Pons (tissue), 1 donor: ENCODE data around the gene DNAH6.
A peak's percentile ranks its signal among the peaks of the same experiment; 100 is the strongest.
"Not testable (repeated sequence)": the region's sequence is repeated elsewhere in the genome, so short reads cannot be mapped to it uniquely, and the experiment has no call there.

Source experiments
- DNase-seq: peaks from one replicate; pipeline ENCODE4 v3.0.0-alpha.2; 2016; ENCODE audit warnings: low spot score

The DNAH6 gene, protein sequence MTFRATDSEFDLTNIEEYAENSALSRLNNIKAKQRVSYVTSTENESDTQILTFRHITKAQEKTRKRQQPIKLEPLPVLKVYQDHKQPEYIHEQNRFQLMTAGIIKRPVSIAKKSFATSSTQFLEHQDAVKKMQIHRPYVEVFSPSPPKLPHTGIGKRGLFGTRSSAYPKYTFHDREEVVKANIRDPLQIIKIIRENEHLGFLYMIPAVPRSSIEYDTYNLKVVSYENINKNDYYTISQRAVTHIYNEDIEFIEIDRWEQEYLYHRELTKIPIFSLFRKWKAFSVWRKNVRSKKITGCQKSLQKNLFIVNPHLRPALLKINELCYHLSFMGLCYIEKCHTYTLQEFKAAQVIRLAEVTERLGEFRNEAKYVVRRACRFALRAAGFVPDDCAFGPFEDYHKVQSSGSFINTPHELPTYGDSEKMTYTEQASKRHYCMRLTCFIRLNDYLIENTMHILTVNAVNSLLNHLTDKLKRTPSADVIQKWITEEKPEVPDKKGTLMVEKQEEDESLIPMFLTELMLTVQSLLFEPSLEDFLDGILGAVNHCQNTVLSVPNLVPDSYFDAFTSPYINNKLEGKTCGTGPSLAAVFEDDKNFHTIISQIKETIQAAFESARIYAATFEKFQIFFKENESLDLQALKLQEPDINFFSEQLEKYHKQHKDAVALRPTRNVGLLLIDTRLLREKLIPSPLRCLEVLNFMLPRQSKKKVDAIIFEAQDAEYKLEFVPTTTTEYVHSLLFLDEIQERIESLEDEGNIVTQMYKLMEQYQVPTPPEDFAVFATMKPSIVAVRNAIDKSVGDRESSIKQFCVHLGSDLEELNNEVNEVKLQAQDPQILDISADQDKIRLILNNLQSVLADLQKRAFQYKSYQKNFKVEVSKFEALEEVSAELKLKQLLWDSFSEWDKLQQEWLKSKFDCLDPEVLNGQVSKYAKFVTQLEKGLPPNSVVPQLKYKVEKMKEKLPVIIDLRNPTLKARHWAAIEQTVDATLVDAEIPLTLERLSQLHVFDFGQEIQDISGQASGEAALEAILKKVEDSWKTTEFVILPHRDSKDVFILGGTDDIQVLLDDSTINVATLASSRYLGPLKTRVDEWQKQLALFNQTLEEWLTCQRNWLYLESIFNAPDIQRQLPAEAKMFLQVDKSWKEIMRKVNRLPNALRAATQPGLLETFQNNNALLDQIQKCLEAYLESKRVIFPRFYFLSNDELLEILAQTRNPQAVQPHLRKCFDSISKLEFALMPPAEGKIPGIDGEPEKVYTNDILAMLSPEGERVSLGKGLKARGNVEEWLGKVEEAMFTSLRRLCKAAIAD (N-terminal part only)

DNA sequence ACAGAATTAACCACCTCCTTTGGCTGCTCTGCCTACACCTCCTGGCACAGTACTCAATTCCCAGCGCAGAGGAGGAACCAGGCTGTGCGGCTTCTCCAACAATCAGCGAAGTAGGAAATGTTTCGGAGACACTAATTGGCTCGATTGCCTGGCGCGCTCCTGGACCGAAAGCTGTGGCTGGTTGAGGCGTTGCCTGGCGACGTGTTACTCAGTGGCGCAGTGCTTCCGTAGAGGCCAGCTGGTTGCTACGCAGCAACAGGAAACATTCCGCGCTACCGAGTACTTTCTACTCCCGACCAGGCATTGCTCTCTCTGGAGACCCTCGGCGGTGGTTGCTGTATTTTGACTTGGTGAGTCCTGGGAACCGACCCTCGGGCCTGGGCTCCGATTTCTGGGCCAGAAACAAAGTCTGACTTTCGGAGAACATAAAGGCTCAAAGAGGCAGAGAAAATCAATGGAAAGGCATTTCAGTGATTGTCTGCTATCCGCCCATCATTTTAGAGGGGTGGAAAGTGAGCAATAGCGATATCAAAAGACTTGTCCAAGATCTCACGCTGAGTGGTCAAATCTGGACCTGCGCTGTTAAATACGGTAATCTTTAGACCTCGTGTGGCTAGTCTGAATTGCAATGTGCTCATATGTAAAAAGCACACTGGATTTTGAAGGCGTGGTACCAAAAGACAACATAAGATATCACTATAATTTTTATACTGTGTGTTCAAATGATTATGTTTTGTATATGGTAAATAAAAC, at the start of gene DNAH6:
TSS of gene DNAH6 (plus strand) at position 265 of the 753 bp plus-strand sequence. CDS start 1,329 bp downstream, outside the sequence.
- peak; percentile 89 for DNase-seq

DNA sequence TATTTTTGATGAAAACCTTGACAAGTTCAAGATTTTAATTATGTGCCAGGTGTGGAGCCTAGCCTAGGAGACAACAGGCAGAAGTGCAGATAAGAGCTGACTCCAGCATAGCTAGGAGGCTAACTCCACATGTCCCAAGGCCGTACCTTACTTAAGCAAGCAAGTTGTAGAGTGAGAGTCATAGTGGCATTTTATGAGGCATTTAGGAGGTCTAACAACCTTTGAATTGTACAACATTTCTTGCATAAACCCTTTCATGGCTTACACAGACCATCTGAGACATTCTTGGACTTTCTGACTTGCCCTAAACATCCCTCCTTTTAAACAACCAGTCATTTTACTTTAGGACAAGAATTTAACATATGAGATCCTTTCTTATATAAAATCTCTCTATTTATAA, 48.9 kb upstream of the DNAH6 start:
- no peak for DNase-seq

DNA sequence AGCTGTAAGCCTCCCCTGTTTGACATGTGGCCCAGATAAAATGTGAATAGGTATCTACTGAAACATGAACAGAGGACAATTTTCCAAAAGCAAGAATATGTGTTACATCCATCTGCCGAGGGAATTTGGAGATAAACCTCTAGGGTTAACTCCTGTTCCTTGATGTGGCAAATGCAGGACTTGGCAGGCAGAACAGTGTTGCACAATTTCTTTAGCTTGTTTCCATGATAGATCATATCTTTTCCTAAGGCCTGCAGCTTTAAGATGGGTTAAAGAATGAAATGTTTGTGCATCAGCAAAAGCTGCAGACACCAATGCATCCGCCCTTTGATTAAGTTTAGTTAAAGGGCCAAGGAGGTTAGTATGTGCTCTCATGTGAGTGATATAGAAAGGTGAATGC, 43.9 kb upstream of the DNAH6 start:
- not testable (repeated sequence) for DNase-seq

DNA sequence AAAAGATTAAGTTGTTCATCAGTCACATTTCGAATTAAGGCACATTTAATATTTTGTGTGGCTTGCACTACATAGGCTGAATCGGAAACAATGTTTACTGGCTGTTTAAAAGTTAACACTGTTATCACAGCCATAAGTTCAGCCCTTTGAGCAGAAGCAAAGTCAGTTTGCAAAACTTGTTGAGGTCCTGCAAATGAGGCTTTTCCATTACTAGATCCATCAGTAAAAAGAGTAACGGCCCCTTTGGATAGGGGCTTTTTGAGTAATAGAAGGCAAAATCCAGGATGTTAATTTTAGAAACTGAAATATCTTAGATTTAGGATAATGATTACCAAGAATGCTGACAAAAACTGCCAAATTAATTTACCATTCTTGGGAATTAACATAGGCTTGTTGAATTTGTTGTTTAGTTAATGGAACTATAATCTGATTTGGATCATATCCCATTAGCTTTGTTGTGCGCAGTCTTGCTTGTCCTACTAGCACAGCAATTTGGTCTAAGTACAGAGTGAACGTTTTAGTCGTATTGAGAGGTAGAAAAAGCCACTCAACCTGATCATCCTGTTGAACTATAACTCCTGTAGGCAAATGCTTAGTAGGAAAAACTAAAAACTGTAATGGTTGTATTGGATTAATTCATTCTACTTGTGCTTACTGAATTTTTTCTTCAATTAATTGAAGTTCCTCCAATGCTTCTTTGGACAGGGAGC, 43.3 kb upstream of the DNAH6 start:
- DNase-seq, result no peak

DNA sequence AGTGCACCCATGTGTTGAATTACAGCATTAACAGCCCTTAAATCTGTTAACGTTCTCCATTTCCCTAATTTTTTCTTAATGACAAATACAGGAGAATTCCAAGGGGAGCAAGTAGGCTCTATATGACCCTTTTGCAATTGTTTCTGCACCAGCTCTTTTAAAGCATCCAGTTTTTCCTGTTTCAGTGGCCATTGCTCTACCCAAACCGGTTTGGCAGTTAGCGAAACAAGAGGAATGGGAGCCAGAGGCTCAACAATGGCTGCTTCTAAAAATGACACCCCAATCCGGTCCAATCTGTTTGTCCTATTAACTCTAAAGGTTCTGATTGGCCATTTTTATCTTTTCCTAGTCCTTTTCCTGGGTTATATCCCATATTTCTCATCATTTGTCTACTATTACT, 42.1 kb upstream of the DNAH6 start:
- no peak for DNase-seq

DNA sequence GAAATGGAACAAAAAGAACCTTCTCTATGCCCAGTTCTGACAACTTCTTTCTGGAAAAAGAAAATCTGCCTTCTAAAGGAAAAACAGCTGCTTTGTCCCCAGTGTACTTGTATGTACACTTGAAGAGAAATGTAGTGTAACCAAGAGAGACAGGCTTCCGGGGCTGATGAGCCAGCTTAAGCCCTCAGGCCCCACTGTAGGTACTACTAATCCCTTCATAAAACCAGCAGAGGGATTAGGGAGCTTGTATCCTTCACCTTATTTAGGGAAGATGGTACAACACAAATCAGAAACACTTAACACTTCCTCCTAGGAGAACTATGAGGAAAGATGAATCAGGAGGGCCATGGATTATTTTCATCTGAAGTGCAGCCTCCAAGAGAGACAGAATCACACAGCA, 38.4 kb upstream of the DNAH6 start:
- no peak for DNase-seq

DNA sequence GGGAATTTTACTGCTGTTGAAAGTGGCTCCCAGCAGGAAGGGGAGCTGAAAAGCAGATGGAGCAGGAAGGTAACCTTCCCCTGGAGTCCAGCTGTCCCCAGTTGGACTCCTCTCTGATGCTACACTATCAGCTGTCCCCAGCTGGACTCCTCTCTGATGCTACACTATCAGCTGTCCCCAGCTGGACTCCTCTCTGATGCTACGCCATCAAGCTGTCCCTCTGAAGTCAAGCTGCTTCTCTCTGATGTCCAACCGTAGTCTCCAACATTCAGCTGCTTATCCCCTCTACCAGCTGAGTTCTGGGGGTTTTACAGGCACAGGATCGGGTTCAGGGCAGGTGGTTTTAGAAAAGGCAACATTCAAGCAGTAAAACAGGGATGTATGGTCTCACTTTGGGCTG, 37.4 kb upstream of the DNAH6 start:
- no peak for DNase-seq

DNA sequence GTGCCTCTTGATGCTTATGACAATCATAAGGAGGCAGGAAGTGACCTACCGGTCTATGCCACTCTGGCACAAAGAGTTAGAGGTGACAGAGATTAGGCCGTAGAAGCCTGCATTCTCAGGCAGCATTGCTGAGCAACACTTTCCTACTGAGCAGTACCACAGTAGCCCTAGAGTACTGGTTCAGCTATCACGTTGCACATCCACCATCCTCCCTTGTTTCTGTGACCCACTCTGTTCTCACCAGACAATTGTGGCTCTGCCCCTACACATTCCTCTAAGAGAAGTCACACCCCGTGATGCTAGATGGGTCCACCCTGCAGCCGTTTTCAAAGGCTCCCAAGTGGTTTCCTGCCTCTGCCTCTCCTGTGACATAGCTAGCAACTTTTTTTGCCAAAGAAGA, 34.6 kb upstream of the DNAH6 start:
- DNase-seq, result no peak

DNA sequence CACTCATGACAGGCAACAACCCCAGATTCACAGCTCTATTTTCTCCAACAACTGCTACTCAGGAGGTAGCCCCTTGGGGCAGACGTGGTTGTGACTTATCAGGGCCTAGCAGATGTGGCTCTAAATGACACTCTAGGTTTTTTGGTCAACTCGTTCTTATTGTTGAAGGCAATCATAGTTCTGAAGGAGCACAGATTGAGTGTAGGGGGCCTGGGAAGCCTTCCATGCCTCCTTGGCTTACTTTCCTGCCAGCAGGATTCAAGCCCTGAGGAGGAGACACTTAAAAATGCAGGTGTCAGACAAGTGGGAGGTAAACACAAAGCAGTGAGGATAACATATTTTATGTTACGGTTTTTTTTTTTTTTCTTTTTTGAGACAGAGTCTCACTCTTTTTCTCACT, 33.7 kb upstream of the DNAH6 start:
- no peak for DNase-seq

DNA sequence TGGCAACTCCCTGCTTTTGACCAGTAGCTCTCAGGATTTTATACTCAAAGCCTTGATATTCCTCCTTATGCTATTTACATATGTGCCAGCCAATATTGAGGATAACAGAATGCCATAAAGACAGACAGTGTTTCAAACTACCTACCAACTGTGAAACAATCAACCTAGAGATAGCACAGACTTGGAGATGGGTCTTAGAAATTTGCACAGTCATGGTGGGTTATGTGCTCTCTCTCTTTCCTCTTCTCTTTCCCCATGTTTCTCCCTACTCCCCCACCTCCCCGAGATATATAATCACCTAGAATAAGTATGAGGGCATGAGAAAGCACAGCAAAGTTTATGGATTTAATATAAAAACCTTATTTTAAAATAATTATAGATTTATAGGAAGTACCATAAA, 33.0 kb upstream of the DNAH6 start:
- DNase-seq, result no peak

DNA sequence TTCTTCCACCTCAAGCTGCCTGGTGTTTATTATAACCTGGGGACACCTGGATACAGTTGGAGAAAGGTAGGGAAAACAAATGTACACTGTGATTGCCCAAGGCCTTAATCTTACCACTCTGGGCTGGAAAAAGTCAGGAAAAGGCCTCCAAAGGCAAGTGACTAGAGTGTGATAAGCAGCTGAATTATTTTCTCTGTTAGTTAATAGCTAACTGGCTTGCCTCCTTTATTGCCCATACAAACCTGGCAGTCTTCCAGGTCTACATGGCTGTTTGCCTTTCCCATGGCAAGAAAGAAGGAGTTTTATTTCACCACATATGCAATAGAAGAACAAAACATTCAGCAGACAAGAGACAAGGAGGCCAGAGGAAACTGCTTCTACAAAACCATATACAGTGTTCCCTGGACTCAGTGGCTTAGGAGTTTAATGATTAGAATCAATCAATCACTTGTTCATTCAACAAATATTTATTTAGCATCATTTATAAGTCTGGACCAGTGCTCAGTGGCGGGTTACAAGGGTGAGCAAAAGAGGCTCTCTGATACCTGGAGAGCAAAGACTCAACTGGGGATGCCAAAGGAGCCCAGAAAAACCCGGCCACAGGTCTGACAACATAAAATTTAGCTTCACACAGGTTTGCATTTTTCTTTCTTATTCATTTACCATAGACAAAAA, 29.7 kb upstream of the DNAH6 start:
- no peak for DNase-seq

DNA sequence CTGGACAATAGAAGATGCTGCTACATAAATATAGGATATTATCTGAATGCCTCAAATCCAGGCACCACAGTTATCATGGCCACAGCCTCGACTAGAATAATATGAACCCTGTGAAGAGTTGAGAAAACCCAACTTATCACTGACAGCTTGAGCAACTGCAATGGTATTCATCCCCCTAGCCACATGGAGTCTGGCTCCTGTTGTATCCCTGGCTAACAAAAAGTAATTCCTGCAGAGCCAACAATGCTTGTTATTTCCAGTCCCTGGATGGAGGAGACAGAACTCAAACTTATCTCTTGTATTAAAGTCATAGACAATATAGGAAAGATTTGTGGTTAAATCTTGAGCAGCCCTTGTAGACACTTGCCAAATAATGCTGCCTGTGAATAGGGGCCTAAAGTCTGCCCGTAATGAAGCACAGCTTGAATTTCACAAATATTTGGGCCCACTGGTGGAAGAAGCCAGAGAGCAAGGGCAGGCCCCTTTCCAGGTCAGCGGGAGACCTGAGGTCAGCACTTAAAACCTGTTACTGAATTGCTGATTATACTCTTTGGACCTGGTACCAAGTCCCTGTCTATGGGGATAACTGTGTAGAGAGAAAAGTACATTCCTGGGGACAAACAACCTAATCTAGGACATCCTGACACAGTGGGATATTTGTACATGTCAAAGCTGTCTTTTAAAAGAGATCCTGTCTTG, 28.9 kb upstream of the DNAH6 start:
- DNase-seq, result no peak

DNA sequence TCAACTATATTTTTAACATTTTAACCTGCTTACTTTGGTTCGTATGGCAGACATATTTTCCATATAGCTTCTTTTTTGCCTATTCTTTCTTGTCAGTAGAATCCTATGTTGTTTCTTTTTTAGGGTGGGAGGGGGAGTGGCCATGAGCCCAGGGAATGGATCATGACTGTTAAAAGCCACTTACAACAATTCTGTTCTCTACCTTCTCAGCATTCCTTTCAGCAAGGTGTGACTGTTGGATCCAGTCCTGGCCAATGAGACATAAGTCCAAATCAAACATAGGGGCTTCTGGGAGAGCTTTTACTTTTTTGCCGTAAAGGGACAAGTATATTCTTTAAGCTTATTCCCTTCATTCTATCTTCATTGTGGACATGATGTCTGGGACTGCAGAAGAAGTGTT, 25.0 kb upstream of the DNAH6 start:
- DNase-seq, result no peak

DNA sequence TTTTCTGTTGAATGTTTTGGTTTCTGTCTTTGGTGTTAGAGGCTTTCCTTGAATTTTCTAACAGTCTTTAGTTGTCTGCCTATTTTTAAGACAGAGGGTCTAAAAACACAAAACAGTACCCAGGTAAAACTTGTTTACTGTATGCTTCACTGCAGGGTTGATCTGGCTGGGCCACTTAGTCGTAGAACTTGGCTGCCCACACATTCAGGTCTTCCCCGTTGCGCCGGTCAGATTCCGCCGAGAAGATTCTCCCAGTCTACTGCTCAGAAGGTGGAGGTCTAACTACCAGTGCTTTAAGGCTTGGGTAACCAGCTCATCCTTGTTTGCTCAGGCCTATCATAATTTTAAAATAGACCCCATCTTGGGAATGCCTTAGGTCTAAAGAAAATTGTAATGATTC, 24.6 kb upstream of the DNAH6 start:
- DNase-seq, result no peak

DNA sequence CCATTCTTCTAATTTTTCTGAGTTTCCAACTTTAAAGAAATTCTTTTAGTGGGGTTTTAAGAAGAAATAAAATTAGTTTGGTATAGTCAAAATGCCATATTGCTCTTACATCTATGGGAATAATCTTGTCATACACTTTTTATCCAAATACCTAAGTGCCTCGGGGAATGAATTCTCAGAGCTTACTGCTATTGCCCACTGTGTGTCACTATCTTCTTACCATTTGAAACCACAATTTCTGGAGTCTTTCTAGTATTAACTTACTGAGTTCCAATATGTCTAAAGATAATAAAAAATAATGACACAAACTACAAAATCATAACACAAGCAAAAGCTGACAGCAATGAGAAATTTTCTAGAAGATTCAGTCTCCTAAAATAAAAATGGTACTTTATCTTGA, 23.7 kb upstream of the DNAH6 start:
- no peak for DNase-seq

DNA sequence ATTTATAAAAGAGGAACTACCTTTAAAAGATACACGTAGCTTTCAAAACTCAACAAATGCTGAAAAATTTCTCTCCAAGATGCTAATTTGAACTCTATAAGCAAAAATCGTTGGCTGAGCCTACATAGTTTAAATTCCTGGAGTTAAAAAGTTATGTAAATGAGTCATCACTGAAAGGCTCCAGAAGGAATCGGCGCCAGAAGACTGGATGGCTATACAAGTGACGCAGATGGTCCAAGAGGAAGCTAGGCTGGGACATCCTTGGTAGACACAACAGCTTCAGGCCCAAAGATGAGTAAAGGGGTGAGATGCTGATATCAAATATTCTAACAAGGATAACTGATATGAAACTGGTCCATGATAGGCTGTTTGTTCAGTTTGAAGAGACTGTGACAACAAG, 22.8 kb upstream of the DNAH6 start:
- DNase-seq, result no peak

DNA sequence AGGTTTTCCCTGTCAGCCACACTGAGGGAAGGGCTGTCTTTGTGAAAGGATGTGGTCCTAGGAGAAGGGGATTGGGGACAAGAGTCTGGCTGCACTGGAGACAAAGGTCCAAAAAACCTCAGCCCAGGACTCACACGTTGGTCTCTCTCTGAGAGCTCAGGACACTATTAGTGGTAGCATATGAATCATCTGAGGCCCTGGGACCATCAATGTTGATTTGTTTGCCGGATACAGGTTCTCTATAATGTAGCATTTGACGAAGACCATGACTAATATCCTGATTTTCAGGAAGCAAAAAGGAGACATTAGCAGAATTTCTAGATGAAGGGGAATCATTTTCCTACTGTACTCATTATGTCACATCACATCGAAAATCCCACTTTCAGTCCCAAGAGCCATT, 22.2 kb upstream of the DNAH6 start:
- DNase-seq, result no peak

DNA sequence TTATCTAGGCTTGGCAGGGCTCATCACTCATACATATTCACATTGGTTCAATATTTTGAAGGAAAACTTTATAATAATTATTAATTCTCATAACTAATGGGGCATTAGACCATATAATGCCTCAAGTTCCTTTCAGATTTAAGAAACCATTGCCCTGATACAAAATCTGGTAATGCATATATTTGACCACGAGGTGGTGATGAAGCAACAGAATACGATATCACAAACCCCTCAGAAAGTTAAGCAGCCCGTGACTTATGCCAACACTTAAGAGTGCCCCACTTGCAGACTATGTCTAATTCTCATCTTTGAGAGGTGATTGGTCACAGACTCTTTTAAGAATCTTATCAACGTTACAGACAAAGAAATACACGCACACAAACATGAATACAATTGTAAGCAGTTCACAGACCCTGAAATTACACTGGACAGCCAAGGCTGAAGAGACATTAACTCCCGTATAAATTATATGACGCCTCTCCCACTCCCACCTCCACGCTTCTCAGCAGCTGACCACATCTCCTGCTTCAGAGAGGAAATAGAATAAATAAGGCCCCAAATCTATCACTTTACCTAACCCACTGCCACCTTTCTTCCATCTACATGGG, 20.7 kb upstream of the DNAH6 start:
- peak; percentile 78 for DNase-seq

DNA sequence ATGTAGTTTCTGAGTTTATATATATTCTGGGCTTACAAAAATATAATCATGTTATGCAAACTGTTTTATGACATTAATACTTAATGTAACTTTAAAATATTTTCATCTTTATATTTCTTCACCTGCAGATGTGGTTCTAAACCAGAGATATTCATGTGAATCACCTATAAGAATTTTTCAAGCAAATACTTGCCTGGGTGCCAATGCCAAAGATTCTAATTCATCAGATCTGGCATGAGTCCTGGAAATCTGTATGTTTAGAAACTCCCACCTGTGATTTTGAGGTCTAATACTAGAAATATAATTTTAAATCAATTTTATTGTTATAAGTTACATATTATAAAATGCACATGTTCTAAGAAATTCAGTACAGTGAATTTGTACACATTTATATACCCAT, 19.9 kb upstream of the DNAH6 start:
- no peak for DNase-seq
